ENCODE results near the gene STARD3NL. TPM values are rescaled to one million over a fixed set of nuclear protein-coding genes. Genes with fewer than 3 reads are reported as not detected.
A peak's percentile ranks its signal among the peaks of the same experiment; 100 is the strongest.
"Not testable (repeated sequence)": the region's sequence is repeated elsewhere in the genome, so short reads cannot be mapped to it uniquely, and the experiment has no call there.

Gene STARD3NL
- total RNA-seq, 2 experiments from 2014 or later: 28.0 to 28.8 TPM

GRCh38 chr7:38229884-38230642, 52.0 kb downstream of the STARD3NL start:
- POLR2A ChIA-PET: interaction anchor here (0.7 kb wide), 1 partner anchor 100 kb away, joined by 3 read pairs; no protein-coding TSS in a partner anchor
- peak overlapping the region; percentile 90 for H3K27ac Mint-ChIP-seq
- DNase-seq: no peak
- intact Hi-C loops (cut with micrococcal nuclease): loop anchor here (5.0 kb wide), 2 partner anchors 87 to 137 kb away; no protein-coding TSS in a partner anchor
- H3K9me3 Mint-ChIP-seq: no peaks in the 10 kb centered on the region
- ATAC-seq: no peak
- CTCF ChIA-PET: interaction anchor here (0.9 to 4.5 kb wide), 5 partner anchors 10 to 139 kb away, joined by 3 to 70 read pairs (median 15); no protein-coding TSS in a partner anchor
- peaks cover 57% of the 10 kb centered on the region for H3K4me1 Mint-ChIP-seq (ENCODE audit: low read depth)
- TF ChIP-seq CTCF (IDR thresholded peaks at IDR 0.05): no peak
- no peak overlapping the region for H3K4me3 Mint-ChIP-seq
- H3K27me3 Mint-ChIP-seq: no peaks in the 10 kb centered on the region
- peaks cover 23% of the 10 kb centered on the region for H3K36me3 Mint-ChIP-seq (ENCODE audit: low read depth)

GRCh38 chr7:38232502-38233366, 54.7 kb downstream of the STARD3NL start:
- intact Hi-C loops (cut with micrococcal nuclease): loop anchor here (5.0 kb wide), 2 partner anchors 85 to 135 kb away; no protein-coding TSS in a partner anchor
- no peak for TF ChIP-seq CTCF (IDR thresholded peaks at IDR 0.05)
- Mint-ChIP-seq H3K4me1 (ENCODE audit: low read depth) (peaks cover 77% of the 10 kb centered on the region), H3K27ac (peak overlapping the region; percentile 90), H3K27me3 (no peaks in the 10 kb centered on the region), H3K9me3 (no peaks in the 10 kb centered on the region), H3K4me3 (peak overlapping the region; percentile 43), H3K36me3 (ENCODE audit: low read depth) (peaks cover 24% of the 10 kb centered on the region)
- peak; percentile 94 for DNase-seq
- peak; percentile 89 for ATAC-seq
- CTCF ChIA-PET: interaction anchor here (0.7 to 8.5 kb wide), 16 partner anchors 9 to 312 kb away, joined by 3 to 58 read pairs (median 4); partner anchors contain the start of gene EPDR1
- POLR2A ChIA-PET: interaction anchor here (1.1 to 1.4 kb wide), 2 partner anchors 11 to 87 kb away, joined by 3 to 5 read pairs; no protein-coding TSS in a partner anchor

GRCh38 chr7:38234759-38235158, 56.7 kb downstream of the STARD3NL start:
- Mint-ChIP-seq H3K27ac (peak overlapping the region; percentile 81), H3K36me3 (ENCODE audit: low read depth) (peaks cover 27% of the 10 kb centered on the region), H3K4me1 (ENCODE audit: low read depth) (peaks cover 77% of the 10 kb centered on the region)
- intact Hi-C loops (cut with micrococcal nuclease): loop anchor here (5.0 kb wide), 2 partner anchors 83 to 133 kb away; no protein-coding TSS in a partner anchor
- not testable (repeated sequence) for H3K9me3 Mint-ChIP-seq, H3K4me3 Mint-ChIP-seq, ATAC-seq, H3K27me3 Mint-ChIP-seq, DNase-seq
- POLR2A ChIA-PET: interaction anchor here (0.6 to 1.0 kb wide), 2 partner anchors 110 to 134 kb away, joined by 3 read pairs; no protein-coding TSS in a partner anchor
- CTCF ChIA-PET: interaction anchor here (1.0 to 8.5 kb wide), 5 partner anchors 17 to 135 kb away, joined by 3 to 58 read pairs (median 16); no protein-coding TSS in a partner anchor

GRCh38 chr7:38235606-38236005, 57.6 kb downstream of the STARD3NL start:
- intact Hi-C loops (cut with micrococcal nuclease): no loop called here
- no peaks in the 10 kb centered on the region for H3K27me3 Mint-ChIP-seq
- H3K9me3 Mint-ChIP-seq: no peaks in the 10 kb centered on the region
- CTCF ChIA-PET: interaction anchor here (2.1 to 8.5 kb wide), 4 partner anchors 13 to 134 kb away, joined by 5 to 58 read pairs (median 21); no protein-coding TSS in a partner anchor
- peaks cover 22% of the 10 kb centered on the region for H3K36me3 Mint-ChIP-seq (ENCODE audit: low read depth)
- H3K4me3 Mint-ChIP-seq: no peak overlapping the region
- no peak for TF ChIP-seq CTCF (IDR thresholded peaks at IDR 0.05)
- H3K4me1 Mint-ChIP-seq (ENCODE audit: low read depth): peaks cover 70% of the 10 kb centered on the region
- POLR2A ChIA-PET: interaction anchor here (1.0 kb wide), 1 partner anchor 133 kb away, joined by 3 read pairs; no protein-coding TSS in a partner anchor
- ATAC-seq: no peak
- no peak for DNase-seq
- peak overlapping the region; percentile 81 for H3K27ac Mint-ChIP-seq

- H3K4me3 Mint-ChIP-seq; POLR2A ChIA-PET; H3K9me3 Mint-ChIP-seq; intact Hi-C loops (cut with micrococcal nuclease); H3K27me3 Mint-ChIP-seq; DNase-seq: not testable (repeated sequence)
- ATAC-seq: peak; percentile 28
- Mint-ChIP-seq H3K27ac (peak overlapping the region; percentile 58), H3K36me3 (ENCODE audit: low read depth) (peaks cover 18% of the 10 kb centered on the region), H3K4me1 (ENCODE audit: low read depth) (peaks cover 42% of the 10 kb centered on the region)
- CTCF ChIA-PET: interaction anchor here (1.4 to 8.5 kb wide), 2 partner anchors 24 to 96 kb away, joined by 9 to 58 read pairs; no protein-coding TSS in a partner anchor
These were observed 61.1 kb downstream of the STARD3NL start for GRCh38 chr7:38239129-38239528.
